ENCODE results near the gene AVP.

AVP gene

DNA sequence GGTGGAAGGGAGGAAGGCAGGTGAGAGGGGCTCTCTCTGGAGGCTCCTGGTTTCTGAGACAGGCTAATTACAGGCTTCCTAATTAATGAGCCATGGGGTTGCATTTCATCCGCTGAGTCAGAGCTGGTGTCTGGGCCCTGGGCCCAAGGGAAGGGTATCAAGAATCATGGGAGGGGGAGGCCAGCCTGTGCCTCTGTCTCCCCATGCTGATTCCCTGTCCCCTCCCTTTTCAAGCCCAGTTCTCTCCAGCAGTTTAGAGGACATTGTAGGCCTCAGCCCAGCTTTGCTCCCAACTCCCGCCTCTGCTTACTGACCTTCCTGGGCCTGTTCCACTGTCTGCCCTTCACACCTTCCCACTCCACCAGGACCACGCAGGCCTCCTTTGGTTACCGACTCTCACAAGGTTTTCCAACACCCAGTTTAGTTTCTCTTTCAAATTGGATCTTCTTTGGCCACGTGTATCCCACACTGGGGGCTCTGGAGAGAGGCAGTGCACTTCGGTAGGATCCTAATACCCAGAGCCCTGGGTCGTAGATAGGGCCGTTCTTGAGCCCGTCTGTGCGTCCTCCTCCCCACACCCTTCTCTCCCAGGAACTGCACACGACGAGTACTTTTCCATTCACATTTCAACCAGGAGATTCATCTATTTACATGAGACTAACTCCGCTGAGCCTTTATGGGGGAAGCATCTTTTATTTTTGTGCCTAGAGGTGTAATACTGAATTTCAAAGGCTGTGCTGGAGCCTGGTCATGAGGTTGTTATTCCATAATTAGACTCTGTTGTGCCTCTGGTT, 18.2 kb upstream of the AVP start:
- Histone ChIP-seq H3K9me3 (ENCODE audit: control insufficient read depth, insufficient read depth, low read length) (no peaks in the 10 kb centered on the region), H3K36me3 (ENCODE audit: insufficient read depth, low read length) (no peaks in the 10 kb centered on the region), H3K4me1 (ENCODE audit: insufficient read depth, low read length) (no peaks in the 10 kb centered on the region), H3K9ac (ENCODE audit: low read depth, low read length) (no peak overlapping the region)

DNA sequence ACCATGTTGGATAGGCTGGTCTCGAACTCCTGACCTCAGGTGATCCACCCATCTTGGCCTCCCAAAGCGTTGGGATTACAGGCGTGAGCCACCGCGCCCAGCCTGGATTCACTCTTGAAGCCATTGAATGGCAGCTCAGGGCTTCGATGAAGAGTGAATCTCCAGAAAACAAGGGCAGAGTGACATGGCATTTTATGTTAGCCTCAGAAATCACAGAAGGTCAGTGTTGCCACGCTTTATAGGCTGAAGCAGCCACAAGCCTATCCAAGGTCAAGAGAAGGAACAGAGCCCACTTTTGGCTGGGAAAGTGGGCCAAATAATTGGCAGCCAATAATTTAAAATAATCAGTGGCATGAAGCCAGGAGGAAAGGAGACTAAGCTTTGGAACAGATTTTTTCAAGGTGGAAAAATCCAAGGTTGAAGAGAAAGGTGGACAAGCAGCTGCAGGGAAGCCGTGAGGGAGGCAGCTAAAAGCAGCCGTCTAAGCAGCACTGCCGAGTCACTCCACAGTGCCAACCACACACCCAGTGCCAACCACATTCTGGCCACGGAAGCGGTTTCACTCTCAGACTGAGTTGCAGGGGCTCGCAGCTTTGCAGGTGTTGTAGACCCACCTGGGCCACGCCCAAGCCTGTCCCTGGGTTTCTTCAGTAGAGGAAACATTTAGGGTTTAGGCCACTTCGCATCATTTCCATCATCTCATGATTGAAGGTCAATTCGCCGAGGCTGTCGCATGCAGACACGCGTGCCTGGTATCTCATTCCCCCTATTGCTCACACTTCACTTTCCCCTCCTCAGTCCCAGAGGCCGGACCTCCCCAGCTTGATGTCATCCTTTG, 17.4 kb upstream of the AVP start:
- Histone ChIP-seq H3K4me1 (ENCODE audit: insufficient read depth, low read length) (no peaks in the 10 kb centered on the region), H3K9me3 (ENCODE audit: control insufficient read depth, insufficient read depth, low read length) (no peaks in the 10 kb centered on the region), H3K9ac (ENCODE audit: low read depth, low read length) (no peak overlapping the region), H3K36me3 (ENCODE audit: insufficient read depth, low read length) (no peaks in the 10 kb centered on the region)

DNA sequence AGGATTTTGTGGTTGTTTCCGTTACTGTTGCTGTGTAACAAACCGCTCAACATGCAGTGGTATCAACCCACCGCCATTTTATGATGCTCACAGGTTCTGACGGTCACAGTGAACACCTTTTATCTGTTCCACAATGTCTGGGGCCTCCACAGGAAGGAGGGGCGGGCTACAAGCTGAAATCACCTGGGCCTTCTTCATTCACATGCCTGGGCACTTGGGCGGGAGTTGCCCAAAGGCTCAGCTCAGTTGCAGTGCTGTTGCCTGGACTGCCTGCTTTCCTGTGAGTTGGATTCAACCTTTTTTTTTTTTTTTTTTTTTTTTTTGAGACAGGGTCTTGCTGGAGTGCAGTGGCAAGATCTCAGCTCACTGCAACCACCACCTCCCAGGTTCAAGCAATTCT, 16.7 kb upstream of the AVP start:
- Histone ChIP-seq H3K36me3 (ENCODE audit: insufficient read depth, low read length) (no peaks in the 10 kb centered on the region), H3K9ac (ENCODE audit: low read depth, low read length) (no peak overlapping the region), H3K4me1 (ENCODE audit: insufficient read depth, low read length) (no peaks in the 10 kb centered on the region), H3K9me3 (ENCODE audit: control insufficient read depth, insufficient read depth, low read length) (no peaks in the 10 kb centered on the region)

DNA sequence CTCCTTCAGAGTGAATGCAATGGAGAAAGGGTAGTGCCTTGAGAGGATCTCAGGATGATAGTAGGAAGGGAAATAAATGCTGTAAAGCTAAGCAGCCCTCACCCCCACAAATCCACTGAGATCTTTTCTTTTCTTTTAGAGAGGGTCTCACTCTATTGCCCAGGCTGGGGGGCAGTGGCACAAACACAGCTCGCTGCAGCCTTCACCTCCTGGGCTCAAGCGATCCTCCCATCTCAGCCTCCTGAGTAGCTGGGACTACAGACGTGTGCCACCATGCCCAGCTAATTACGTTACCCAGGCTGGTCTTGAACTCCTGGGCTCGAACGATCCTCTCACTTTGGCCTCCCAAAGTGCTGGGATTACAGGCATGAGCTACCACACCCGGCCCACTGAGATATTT, 16.0 kb upstream of the AVP start:
- Histone ChIP-seq H3K9ac (ENCODE audit: low read depth, low read length) (no peak overlapping the region), H3K36me3 (ENCODE audit: insufficient read depth, low read length) (no peaks in the 10 kb centered on the region), H3K9me3 (ENCODE audit: control insufficient read depth, insufficient read depth, low read length) (no peaks in the 10 kb centered on the region), H3K4me1 (ENCODE audit: insufficient read depth, low read length) (no peaks in the 10 kb centered on the region)

DNA sequence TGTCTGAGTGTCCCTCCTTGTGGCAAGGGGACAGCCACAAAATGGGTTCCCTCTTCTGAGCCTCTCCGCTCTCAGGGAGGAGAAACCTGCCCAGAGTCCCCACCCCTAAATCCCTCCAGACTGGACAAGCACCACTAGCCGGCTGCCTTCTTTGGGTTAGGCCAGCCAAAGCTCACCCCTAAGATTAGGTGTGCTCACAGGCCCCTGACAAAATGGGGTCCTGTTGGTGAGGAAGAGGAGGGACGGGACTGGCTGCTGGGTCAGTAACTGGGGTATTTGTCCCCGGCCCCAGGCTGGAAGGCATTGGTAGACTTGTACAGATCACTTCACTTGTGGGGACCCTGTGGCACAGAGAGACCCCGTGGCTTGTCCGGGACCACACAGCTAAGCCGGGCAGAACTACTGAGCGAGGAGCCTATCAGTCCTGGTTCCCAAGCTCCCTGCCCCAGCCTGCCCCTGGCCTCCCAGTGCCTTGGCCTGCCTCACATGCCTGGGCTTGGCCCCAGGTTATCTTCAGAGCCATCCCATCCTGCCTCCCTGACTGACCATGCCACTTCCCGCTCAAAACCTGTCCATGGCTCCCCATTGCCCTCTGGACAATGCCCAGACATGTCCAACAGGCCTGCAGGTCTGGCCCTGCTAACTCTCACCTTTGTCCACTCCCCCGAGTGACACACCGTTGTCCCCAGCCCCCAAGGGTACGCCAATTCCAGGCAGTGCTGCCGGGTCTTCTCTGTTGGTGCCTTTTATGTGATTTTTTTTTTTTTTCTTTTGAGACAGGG, 10.5 kb upstream of the AVP start:
- H3K36me3 ChIP-seq (ENCODE audit: insufficient read depth, low read length), result no peaks in the 10 kb centered on the region
- no peaks in the 10 kb centered on the region for H3K4me1 ChIP-seq (ENCODE audit: insufficient read depth, low read length)
- no peak overlapping the region for H3K9ac ChIP-seq (ENCODE audit: low read depth, low read length)
- H3K9me3 ChIP-seq (ENCODE audit: control insufficient read depth, insufficient read depth, low read length), result no peaks in the 10 kb centered on the region

DNA sequence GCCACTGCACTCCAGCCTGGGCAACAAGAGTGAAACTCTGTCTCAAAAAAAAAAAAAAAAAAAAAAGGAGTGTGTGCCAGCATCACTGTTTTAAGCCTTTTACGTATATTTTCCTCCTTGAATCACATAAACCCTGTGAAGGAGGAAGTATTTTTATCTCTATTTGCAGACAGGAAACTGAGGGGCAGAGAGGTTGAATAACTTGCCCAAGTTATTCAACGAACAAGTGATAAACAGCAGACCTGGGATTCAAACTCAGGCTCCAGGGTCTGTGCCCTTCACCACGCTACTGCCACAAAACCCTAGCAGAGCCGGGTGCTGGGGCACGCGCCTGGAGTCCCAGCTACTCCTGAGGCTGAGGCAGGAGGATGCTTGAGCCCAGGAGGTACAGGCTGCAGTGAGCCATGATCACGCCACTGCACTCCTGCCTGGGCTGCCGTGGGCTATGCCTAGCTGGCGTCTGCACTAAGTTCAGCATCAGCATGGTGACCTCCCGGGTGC, 9.4 kb upstream of the AVP start:
- Histone ChIP-seq H3K9ac (ENCODE audit: low read depth, low read length) (no peak overlapping the region), H3K9me3 (ENCODE audit: control insufficient read depth, insufficient read depth, low read length) (no peaks in the 10 kb centered on the region), H3K36me3 (ENCODE audit: insufficient read depth, low read length) (no peaks in the 10 kb centered on the region), H3K4me1 (ENCODE audit: insufficient read depth, low read length) (no peaks in the 10 kb centered on the region)

DNA sequence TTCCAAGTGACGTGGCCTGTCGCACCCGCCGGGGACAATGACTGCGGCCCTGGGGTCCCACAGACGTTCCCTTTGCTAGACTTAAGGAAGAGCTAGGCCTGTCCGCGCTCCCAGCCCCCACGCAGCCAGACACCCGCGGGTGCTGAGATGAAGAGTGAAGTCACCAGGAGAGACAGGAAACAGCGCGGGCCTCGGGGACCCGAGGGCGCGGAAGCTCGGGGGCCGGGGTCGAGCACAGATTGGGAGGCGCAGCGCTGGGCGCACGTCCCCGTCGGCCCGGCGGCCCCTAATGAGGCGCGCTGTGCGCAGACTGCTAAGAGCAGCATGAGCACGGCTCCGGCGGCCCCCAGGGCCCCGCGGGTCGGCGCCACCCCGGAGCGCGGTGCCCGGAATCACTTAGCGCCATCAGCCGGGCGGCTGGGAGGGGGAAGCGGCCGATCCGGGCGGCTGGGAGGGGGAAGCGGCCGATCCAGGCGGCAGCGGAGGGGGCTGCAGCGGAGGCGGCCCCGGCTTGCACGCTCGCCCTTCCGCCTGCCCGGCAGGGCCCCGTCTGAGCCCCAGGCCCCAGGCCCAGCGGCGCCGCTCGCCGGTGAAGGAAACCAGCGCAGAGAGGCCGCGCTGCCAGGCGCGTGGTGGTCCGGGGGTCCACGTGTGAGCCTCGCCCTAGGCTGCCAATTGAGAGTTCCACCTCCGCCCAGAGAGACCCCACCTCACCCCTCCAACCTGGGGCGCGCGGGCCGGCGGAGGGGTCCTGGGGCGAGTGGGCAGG, 8.3 kb upstream of the AVP start:
- Histone ChIP-seq H3K9ac (ENCODE audit: low read depth, low read length) (peak overlapping the region; percentile 58; the same call in 1 of the 2 replicates), H3K36me3 (ENCODE audit: insufficient read depth, low read length) (no peaks in the 10 kb centered on the region), H3K4me1 (ENCODE audit: insufficient read depth, low read length) (no peaks in the 10 kb centered on the region), H3K9me3 (ENCODE audit: control insufficient read depth, insufficient read depth, low read length) (no peaks in the 10 kb centered on the region)

DNA sequence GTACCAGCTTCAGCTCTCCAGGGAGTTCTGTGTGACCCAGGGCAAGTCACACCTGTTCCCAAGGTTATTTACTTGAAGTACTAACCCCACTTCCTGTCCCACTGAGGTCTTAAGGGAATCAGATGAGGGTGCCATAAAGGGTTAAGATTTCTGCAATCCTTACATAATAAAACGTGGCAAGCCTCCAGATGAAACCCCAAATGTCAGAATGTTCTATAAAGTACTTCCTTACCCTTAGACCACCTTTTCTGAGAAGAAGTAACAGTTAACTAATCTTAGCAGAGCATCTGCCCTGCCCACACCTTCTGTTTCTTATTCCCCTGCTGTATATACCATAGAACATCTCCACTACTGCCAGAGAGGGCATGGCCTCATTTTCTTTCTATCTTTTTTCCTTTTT, 6.0 kb upstream of the AVP start:
- no peaks in the 10 kb centered on the region for H3K4me1 ChIP-seq (ENCODE audit: insufficient read depth, low read length)
- H3K9ac ChIP-seq (ENCODE audit: low read depth, low read length), result no peak overlapping the region
- no peaks in the 10 kb centered on the region for H3K36me3 ChIP-seq (ENCODE audit: insufficient read depth, low read length)
- H3K9me3 ChIP-seq (ENCODE audit: control insufficient read depth, insufficient read depth, low read length), result no peaks in the 10 kb centered on the region

DNA sequence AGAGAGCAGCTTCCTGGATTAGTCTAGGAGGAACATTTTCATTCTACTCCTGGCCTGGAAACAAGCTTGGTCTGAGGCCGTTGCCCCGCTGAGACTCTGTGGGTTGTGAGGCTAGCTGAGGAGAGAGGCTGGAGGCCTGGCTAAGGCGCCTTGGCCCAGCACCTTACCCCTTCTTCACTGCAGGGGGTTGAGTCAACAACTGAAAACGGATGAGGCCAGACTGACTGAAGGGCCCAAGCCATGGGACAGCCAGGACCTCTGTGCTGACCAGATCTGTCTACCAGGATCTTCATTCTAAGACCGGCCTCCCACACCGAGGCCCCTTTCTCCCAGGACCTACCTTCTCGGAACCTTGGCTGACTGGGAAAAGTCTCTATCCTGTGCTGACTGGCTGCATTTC, 3.5 kb upstream of the AVP start:
- H3K36me3 ChIP-seq (ENCODE audit: insufficient read depth, low read length), result no peaks in the 10 kb centered on the region
- no peaks in the 10 kb centered on the region for H3K9me3 ChIP-seq (ENCODE audit: control insufficient read depth, insufficient read depth, low read length)
- H3K9ac ChIP-seq (ENCODE audit: low read depth, low read length), result no peak overlapping the region

DNA sequence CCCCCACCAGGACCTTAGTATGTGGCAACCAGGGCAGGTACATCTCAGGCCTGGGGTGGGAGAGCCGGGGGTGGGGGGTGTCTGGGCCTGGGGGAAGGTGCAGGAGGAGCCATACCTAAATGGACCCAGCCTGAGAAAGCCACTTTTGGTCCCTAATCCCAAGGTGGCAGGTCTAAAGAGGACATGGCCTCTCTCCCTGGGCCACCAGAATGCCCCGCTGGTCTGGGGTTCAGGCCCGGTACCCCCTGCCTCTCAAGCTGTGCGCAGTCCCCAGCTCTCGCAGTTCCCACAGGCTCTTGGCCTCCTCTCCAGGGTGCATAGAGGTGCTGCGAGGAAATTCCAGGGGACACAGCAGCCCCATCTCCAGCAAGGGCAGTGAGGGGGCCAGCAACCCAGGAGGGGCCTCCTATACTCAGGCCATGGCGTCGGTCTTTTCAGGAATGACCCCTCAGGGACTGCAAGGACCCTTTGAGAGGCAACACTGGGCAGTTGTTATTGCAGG, 1.1 kb upstream of the AVP start:
- Histone ChIP-seq H3K36me3 (ENCODE audit: insufficient read depth, low read length) (no peaks in the 10 kb centered on the region), H3K9ac (ENCODE audit: low read depth, low read length) (no peak overlapping the region), H3K9me3 (ENCODE audit: control insufficient read depth, insufficient read depth, low read length) (no peaks in the 10 kb centered on the region), H3K4me1 (ENCODE audit: insufficient read depth, low read length) (no peaks in the 10 kb centered on the region)

More for the DNA sequence above, 3.5 kb upstream of the AVP start:
- H3K4me1 ChIP-seq (ENCODE audit: insufficient read depth, low read length), result no peaks in the 10 kb centered on the region

DNA sequence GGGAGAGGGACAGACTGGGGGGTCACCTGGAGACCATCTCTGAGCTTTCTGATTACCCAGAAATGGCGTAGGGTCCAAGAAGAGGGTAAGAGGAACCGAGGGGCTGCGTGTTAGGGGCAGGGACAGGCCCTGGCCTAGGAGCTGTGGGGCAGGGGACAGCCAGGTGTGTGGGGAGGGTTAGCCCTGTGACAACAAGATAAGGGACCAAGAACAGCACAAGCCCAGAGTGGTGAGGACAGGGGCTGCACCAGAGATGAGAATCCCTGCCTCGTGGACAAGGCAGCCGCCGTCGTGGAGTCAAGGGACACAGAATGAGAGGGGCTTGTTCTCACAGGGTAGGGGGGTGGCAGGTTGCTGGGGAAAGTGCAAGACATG, 449 bp upstream of the AVP start:
- no peaks in the 10 kb centered on the region for H3K36me3 ChIP-seq (ENCODE audit: insufficient read depth, low read length)
- H3K4me1 ChIP-seq (ENCODE audit: insufficient read depth, low read length), result no peaks in the 10 kb centered on the region
- no peaks in the 10 kb centered on the region for H3K9me3 ChIP-seq (ENCODE audit: control insufficient read depth, insufficient read depth, low read length)
- no peak overlapping the region for H3K9ac ChIP-seq (ENCODE audit: low read depth, low read length)

DNA sequence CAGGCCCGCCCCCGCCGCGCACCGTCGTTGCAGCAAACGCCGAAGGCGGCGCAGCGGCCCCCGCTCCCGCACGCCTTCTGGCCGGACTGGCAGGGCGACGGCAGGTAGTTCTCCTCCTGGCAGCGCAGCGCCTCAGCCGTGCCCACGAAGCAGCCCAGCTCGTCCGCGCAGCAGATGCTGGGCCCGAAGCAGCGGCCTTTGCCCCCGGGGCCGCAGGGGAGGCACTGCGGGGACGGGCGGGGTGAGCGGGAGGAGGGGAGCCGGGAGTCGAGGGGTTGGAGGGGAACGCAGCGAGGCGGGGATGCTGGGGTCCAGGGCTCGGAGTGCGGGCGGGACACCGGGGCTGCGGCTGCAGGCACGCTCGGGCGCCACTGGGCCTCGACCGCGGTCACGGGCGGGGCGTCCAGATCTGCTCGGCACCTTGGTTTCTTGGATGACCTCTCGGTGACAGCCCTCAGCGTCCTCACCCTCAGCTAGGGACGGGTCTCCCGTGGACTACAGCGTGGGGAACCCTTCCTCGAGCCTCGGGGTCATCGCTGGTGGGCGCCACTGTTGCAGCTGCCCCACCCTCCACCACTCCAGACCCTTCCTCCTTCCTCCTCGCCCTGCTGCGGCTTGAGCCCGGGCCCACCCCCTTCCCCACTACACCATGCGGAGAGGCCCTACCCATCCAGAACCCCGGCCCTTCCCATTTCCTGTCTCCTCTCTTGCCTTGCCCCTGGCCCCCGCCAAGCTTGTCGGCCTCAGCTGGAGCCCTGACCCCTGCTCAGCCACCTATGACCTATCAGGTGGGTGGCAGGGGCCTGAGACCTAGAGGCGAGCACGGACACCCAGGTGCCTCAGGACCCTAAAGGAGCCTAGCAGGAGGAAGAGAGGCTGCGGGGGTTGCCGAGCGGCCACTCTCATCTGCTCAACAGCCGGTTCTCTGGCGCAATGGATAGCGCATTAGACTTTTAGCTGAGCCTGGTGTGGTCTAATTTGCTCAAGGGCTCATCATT, 1.3 kb downstream of the AVP start:
- H3K4me1 ChIP-seq (ENCODE audit: insufficient read depth, low read length), result no peaks in the 10 kb centered on the region
- H3K9ac ChIP-seq (ENCODE audit: low read depth, low read length), result peak overlapping the region; percentile 37; the same call in 1 of the 2 replicates
- H3K36me3 ChIP-seq (ENCODE audit: insufficient read depth, low read length), result no peaks in the 10 kb centered on the region
- no peaks in the 10 kb centered on the region for H3K9me3 ChIP-seq (ENCODE audit: control insufficient read depth, insufficient read depth, low read length)
